Activated CD4-positive, alpha-beta memory T cell treated with anti-CD3 and anti-CD28 coated beads for 36 hours (primary cell): ENCODE data around the gene ST3GAL3. TPM values are rescaled to one million over a fixed set of nuclear protein-coding genes. Genes with fewer than 3 reads are reported as not detected.

Experiments used
- CTCF ChIA-PET: fragments of 350-600 bp; sonication (Branson Sonifier 250); formaldehyde crosslinking; loops from one replicate; lab custom pipeline; 2021; ENCODE audit warnings: antibody characterized with exemption, inconsistent platforms; lab: Charles Lee
- POLR2A ChIA-PET: fragments of 350-600 bp; sonication (Branson Sonifier 250); formaldehyde crosslinking; loops from one replicate; lab custom pipeline; 2021; ENCODE audit warnings: antibody characterized with exemption; lab: Charles Lee
- DNase-seq: peaks from one replicate; pipeline ENCODE4 v3.0.0-alpha.2; 2020
- H3K27ac Mint-ChIP-seq: one replicate; pipeline ENCODE4 v1.8.0; 2021; ENCODE audit warnings: mixed read lengths
- H3K27me3 Mint-ChIP-seq: one replicate; pipeline ENCODE4 v1.8.0; 2021; ENCODE audit warnings: mixed read lengths
- H3K36me3 Mint-ChIP-seq: one replicate; pipeline ENCODE4 v1.8.0; 2021; ENCODE audit warnings: mixed read lengths
- H3K4me1 Mint-ChIP-seq: one replicate; pipeline ENCODE4 v1.8.0; 2021; ENCODE audit warnings: low read depth, mixed read lengths
- H3K4me3 Mint-ChIP-seq: one replicate; pipeline ENCODE4 v1.8.0; 2021; ENCODE audit warnings: mild to moderate bottlenecking, mixed read lengths
- H3K9me3 Mint-ChIP-seq: one replicate; pipeline ENCODE4 v1.8.0; 2021; ENCODE audit warnings: mixed read lengths
- intact Hi-C: fragments of 100-400 bp; cut with micrococcal nuclease; formaldehyde crosslinking; loops from one replicate; pipeline ENCODE4 v1.15.1; 2023
- total RNA-seq, 2 experiments: library from RNA; stranded (reverse); gene quantifications; one replicate each; pipeline ENCODE4 v1.2.3, GENCODE V29; 2021

The ST3GAL3 gene
- total RNA-seq, 2 experiments from 2014 or later = 14.7 to 16.0 TPM

- H3K27me3 Mint-ChIP-seq = no peaks in the 10 kb centered on the region
- no peak overlapping the region for H3K4me3 Mint-ChIP-seq
- H3K36me3 Mint-ChIP-seq = peaks cover 8% of the 10 kb centered on the region
- ChIA-PET CTCF (no interaction called here), POLR2A (no interaction called here)
- H3K4me1 Mint-ChIP-seq = peaks cover 6% of the 10 kb centered on the region
- no peak overlapping the region for H3K27ac Mint-ChIP-seq
- intact Hi-C loops = no loop called here
- no peaks in the 10 kb centered on the region for H3K9me3 Mint-ChIP-seq
- DNase-seq = no peak
Observed at GRCh38 chr1:43797891-43798290, 90.6 kb downstream of the ST3GAL3 start.

GRCh38 chr1:43799656-43800635, 92.6 kb downstream of the ST3GAL3 start:
- ChIA-PET POLR2A (interaction anchor here (0.6 kb wide), 2 partner anchors 10 to 59 kb away, joined by 3 read pairs; no protein-coding TSS in a partner anchor), CTCF (interaction anchor here (1.2 kb wide), 1 partner anchor 37 kb away, joined by 4 read pairs; no protein-coding TSS in a partner anchor)
- Mint-ChIP-seq H3K4me1 (peaks cover 6% of the 10 kb centered on the region), H3K36me3 (peaks cover 8% of the 10 kb centered on the region), H3K9me3 (no peaks in the 10 kb centered on the region), H3K27ac (no peak overlapping the region), H3K4me3 (no peak overlapping the region), H3K27me3 (no peaks in the 10 kb centered on the region)
- intact Hi-C loops = loop anchor here (2.0 kb wide), 1 partner anchor 77 kb away; no protein-coding TSS in a partner anchor
- no peak for DNase-seq

- H3K36me3 Mint-ChIP-seq = peaks cover 8% of the 10 kb centered on the region
- ChIA-PET CTCF (no interaction called here), POLR2A (interaction anchor here (0.6 kb wide), 1 partner anchor 60 kb away, joined by 3 read pairs; no protein-coding TSS in a partner anchor)
- H3K27ac Mint-ChIP-seq = no peak overlapping the region
- no peak overlapping the region for H3K4me3 Mint-ChIP-seq
- no peak for DNase-seq
- H3K9me3 Mint-ChIP-seq = no peaks in the 10 kb centered on the region
- intact Hi-C loops = loop anchor here (2.0 kb wide), 1 partner anchor 76 kb away; no protein-coding TSS in a partner anchor
- H3K4me1 Mint-ChIP-seq = peaks cover 6% of the 10 kb centered on the region
- H3K27me3 Mint-ChIP-seq = no peaks in the 10 kb centered on the region
Observed at GRCh38 chr1:43800771-43801170, 93.4 kb downstream of the ST3GAL3 start.

GRCh38 chr1:43801203-43801602, 93.9 kb downstream of the ST3GAL3 start:
- intact Hi-C loops = loop anchor here (2.0 kb wide), 1 partner anchor 76 kb away; no protein-coding TSS in a partner anchor
- Mint-ChIP-seq H3K4me1 (peaks cover 6% of the 10 kb centered on the region), H3K27me3 (no peaks in the 10 kb centered on the region), H3K4me3 (no peak overlapping the region), H3K36me3 (peaks cover 5% of the 10 kb centered on the region), H3K9me3 (no peaks in the 10 kb centered on the region), H3K27ac (no peak overlapping the region)
- CTCF ChIA-PET = no interaction called here
- no peak for DNase-seq
- POLR2A ChIA-PET = no interaction called here

- POLR2A ChIA-PET = no interaction called here
- Mint-ChIP-seq H3K4me1 (peaks cover 6% of the 10 kb centered on the region), H3K9me3 (peaks cover 1% of the 10 kb centered on the region), H3K27ac (no peak overlapping the region), H3K4me3 (no peak overlapping the region), H3K36me3 (peaks cover 6% of the 10 kb centered on the region), H3K27me3 (no peaks in the 10 kb centered on the region)
- intact Hi-C loops = no loop called here
- no peak for DNase-seq
- CTCF ChIA-PET = no interaction called here
Observed at GRCh38 chr1:43802356-43802980, 95.1 kb downstream of the ST3GAL3 start.

- H3K27me3 Mint-ChIP-seq = no peaks in the 10 kb centered on the region
- H3K4me1 Mint-ChIP-seq = peaks cover 6% of the 10 kb centered on the region
- peaks cover 4% of the 10 kb centered on the region for H3K9me3 Mint-ChIP-seq
- peaks cover 10% of the 10 kb centered on the region for H3K36me3 Mint-ChIP-seq
- ChIA-PET CTCF (no interaction called here), POLR2A (no interaction called here)
- intact Hi-C loops = no loop called here
- no peak for DNase-seq
- no peak overlapping the region for H3K27ac Mint-ChIP-seq
- no peak overlapping the region for H3K4me3 Mint-ChIP-seq
Observed at GRCh38 chr1:43803105-43803504, 95.8 kb downstream of the ST3GAL3 start.

GRCh38 chr1:43803646-43804045, 96.3 kb downstream of the ST3GAL3 start:
- Mint-ChIP-seq H3K27me3 (no peaks in the 10 kb centered on the region), H3K36me3 (peaks cover 15% of the 10 kb centered on the region), H3K4me3 (no peak overlapping the region), H3K9me3 (peaks cover 9% of the 10 kb centered on the region), H3K4me1 (peaks cover 6% of the 10 kb centered on the region), H3K27ac (no peak overlapping the region)
- CTCF ChIA-PET = no interaction called here
- DNase-seq = no peak
- intact Hi-C loops = no loop called here
- POLR2A ChIA-PET = no interaction called here

- Mint-ChIP-seq H3K9me3 (peaks cover 14% of the 10 kb centered on the region), H3K4me3 (no peak overlapping the region), H3K4me1 (peaks cover 6% of the 10 kb centered on the region), H3K27ac (no peak overlapping the region), H3K36me3 (peaks cover 20% of the 10 kb centered on the region), H3K27me3 (no peaks in the 10 kb centered on the region)
- DNase-seq = no peak
- POLR2A ChIA-PET = no interaction called here
- CTCF ChIA-PET = no interaction called here
- intact Hi-C loops = no loop called here
Observed at GRCh38 chr1:43804569-43804968, 97.2 kb downstream of the ST3GAL3 start.

- Mint-ChIP-seq H3K27ac (no peak overlapping the region), H3K4me3 (no peak overlapping the region), H3K4me1 (peaks cover under 1% of the 10 kb centered on the region), H3K36me3 (peaks cover 19% of the 10 kb centered on the region), H3K9me3 (peaks cover 14% of the 10 kb centered on the region), H3K27me3 (no peaks in the 10 kb centered on the region)
- no peak for DNase-seq
- intact Hi-C loops = no loop called here
- ChIA-PET CTCF (no interaction called here), POLR2A (no interaction called here)
Observed at GRCh38 chr1:43805340-43805739, 98.0 kb downstream of the ST3GAL3 start.

- no peak overlapping the region for H3K27ac Mint-ChIP-seq
- no peak overlapping the region for H3K4me3 Mint-ChIP-seq
- intact Hi-C loops = no loop called here
- H3K36me3 Mint-ChIP-seq = peaks cover 19% of the 10 kb centered on the region
- H3K27me3 Mint-ChIP-seq = no peaks in the 10 kb centered on the region
- H3K9me3 Mint-ChIP-seq = peaks cover 14% of the 10 kb centered on the region
- ChIA-PET POLR2A (no interaction called here), CTCF (no interaction called here)
- H3K4me1 Mint-ChIP-seq = no peaks in the 10 kb centered on the region
- no peak for DNase-seq
Observed at GRCh38 chr1:43806183-43806582, 98.8 kb downstream of the ST3GAL3 start.

- CTCF ChIA-PET = no interaction called here
- H3K9me3 Mint-ChIP-seq = peaks cover 14% of the 10 kb centered on the region
- no peak overlapping the region for H3K4me3 Mint-ChIP-seq
- H3K36me3 Mint-ChIP-seq = peaks cover 23% of the 10 kb centered on the region
- POLR2A ChIA-PET = interaction anchor here (0.7 kb wide), 1 partner anchor 10 kb away, joined by 3 read pairs; no protein-coding TSS in a partner anchor
- intact Hi-C loops = no loop called here
- no peaks in the 10 kb centered on the region for H3K4me1 Mint-ChIP-seq
- no peak for DNase-seq
- no peaks in the 10 kb centered on the region for H3K27me3 Mint-ChIP-seq
- H3K27ac Mint-ChIP-seq = no peak overlapping the region
Observed at GRCh38 chr1:43809097-43809673, 101.8 kb downstream of the ST3GAL3 start.

GRCh38 chr1:43812579-43812978, 105.2 kb downstream of the ST3GAL3 start:
- POLR2A ChIA-PET = no interaction called here
- H3K36me3 Mint-ChIP-seq = peaks cover 37% of the 10 kb centered on the region
- no peaks in the 10 kb centered on the region for H3K4me1 Mint-ChIP-seq

More at GRCh38 chr1:43812579-43812978, 105.2 kb downstream of the ST3GAL3 start:
- DNase-seq = no peak
- Mint-ChIP-seq H3K4me3 (no peak overlapping the region), H3K27ac (no peak overlapping the region), H3K27me3 (no peaks in the 10 kb centered on the region), H3K9me3 (peaks cover 13% of the 10 kb centered on the region)
- intact Hi-C loops = no loop called here
- CTCF ChIA-PET = no interaction called here
